GM21825 (cell line): Measurements from ENCODE around the gene TMEM187.

Experiments
- ATAC-seq: cut with Tn5 transposase; IDR thresholded peaks from one replicate; pipeline ENCODE4 v1.9.1; 2021; ENCODE audit warnings: mild to moderate bottlenecking, moderate library complexity; ENCODE audit not compliant: unreplicated experiment

TMEM187 gene

DNA sequence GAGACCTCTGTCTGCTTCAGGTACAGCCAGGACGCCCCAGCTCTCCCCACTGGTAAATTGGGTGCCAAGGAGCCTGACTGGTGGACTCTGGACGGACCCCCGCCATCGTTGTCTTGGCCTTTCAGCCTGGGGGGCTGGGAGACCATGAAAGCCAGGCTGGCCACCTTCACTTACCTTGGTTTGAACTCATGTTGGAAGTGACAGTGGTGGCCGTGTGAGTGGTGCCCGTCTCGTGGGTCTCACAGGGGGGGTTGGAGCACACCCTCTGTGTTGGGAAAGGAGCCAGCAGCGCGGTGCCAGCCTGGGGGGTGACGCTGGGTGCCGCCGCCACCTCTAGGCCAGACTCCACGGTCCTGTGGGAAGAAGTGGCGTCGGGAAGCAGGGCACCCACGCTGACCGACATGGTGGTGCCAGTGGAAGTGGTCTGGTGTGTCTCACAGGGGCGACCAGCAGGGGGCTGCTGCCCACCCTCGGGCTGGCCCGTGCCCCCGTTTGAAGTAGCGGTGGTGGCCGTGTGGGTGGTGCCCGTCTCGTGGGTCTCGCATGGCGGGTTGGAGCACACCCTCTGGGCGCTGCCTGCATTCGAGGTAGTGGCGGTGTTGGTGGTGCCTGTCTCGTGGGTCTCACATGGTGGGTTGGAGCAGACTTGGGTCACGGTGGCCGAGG, 18.5 kb upstream of the TMEM187 start:
- no peak for ATAC-seq

DNA sequence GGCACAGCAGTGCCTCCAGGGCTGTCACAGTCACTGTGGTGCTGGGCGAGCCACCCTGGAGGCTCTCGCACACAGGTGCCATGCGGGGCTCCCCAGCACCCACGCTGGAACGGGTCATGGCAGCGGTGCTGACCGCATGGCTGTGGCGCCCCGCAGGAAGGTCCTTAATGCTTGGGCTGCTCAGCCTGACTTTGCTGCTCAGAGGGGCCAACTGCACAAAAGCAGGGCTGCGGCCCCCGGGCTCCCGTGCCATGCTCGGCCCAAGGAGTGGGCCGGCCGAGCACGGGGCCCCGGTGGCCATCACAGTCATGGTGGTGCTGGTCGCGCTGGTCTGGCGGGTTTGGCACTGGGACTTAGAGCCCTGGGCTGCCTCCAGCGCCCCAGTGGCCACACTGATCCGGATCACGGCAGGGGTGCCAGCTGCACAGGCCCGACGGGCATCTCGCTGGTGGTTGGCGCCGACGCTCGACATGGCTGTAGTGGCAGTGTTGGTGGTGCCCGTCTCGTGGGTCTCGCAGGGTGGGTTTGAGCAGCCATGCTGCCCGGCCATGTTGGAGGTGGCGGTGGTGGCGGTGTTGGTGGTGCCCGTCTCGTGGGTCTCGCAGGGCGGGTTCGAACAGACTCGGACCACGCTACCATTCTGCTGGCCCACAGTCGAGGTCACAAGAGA, 17.9 kb upstream of the TMEM187 start:
- ATAC-seq: no peak

DNA sequence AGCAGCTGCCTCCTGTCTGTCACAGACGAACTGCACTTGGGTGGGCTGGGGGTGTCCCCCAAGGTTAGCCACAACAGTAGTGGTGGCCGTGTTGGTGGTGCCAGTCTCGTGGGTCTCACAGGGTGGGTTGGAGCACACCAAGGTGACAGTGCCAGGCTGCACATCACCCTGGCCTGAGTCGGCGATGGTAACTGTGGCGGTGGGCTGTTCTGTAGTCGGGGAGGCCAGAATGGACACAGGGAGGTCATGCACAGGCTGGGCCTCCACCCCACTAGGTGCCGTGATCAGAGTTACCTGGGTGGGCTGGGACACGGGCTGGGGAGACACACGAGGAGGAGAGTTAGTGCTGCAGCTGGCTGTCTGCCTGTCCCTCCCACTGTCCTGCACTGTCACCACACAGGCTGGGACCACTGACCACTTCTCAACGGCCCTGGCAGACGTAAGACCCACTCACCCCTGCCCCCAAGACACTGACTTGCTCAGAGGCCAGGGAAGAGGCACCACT, 17.3 kb upstream of the TMEM187 start:
- ATAC-seq: no peak

DNA sequence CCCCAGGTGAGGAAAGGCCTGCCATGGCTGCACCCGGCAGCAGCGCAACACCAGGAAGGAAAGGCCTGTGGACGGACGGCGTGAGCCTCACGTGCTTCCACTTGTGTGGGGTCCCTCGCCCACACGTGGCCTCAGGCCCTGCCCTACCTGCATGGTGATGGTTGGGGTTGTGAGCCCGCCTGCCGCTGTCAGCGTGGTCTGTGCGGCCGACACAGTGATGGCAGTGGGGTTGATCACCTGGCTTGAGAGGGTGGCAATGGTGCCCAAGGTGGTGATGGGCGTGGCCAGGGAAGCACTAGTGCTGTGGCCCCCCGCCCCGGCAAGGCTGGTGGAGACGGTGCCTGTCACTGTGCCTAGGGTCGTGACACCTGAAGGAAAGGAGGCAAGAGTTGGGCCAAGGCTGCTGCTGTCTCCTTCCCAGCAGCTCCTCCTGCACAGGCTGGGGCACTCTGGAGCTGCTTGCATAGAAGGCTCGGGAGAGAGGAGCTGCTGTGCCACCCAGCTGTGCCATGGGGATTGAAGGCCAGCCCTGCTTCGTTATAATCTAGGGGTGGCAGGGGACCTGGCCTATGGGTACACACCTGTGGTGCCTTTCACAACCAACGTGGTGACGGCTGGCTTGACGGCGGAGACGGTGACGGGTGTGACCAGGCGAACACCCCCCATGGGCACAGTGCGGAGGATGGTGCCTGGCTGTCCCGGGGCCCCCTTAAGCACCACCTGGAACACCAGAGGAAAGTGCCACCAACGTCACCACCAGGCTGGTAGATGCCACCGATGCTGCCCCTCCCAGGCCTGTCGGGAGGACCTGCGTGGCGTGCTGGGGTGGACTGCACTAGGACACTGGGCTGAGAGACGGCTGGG, 16.3 kb upstream of the TMEM187 start:
- ATAC-seq: no peak

DNA sequence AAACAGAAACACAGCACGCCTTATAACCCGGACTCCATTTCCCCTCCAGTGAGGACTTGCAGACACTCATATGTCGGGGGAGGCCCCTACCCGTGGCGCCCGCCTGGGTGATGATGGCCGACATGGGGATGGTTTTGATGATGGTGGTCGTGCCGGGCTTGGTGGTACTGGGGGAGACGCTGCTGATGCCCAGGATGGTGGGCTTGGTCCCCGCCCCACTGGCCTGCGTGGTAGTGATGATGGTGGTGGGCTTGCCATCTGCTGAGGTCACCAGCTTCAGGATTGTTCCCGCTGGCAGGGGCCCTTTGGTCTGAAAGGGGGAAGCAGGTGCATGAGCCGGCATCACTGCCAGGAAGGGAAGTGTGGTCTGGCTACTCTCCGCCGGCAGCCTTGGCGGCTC, 15.3 kb upstream of the TMEM187 start:
- no peak for ATAC-seq

DNA sequence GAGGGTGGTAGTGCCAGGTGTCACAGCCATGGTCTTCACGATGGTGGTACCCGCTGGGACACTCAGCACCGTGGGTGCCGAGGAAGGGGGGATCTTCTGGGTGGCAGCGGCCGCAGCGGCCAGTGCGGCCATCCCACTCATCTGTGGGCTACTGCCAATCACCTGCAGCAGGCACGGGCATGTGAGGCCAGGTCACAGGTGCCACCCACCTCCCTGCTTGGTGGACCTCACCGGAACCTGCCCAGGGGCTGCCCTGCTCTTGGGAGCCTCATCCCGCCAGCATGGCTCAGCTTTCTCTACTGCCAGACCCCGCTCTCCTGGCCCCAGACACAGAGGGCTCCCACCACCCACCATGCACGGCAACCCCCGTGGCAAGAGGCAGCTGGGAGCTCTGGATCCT, 13.9 kb upstream of the TMEM187 start:
- ATAC-seq: no peak

DNA sequence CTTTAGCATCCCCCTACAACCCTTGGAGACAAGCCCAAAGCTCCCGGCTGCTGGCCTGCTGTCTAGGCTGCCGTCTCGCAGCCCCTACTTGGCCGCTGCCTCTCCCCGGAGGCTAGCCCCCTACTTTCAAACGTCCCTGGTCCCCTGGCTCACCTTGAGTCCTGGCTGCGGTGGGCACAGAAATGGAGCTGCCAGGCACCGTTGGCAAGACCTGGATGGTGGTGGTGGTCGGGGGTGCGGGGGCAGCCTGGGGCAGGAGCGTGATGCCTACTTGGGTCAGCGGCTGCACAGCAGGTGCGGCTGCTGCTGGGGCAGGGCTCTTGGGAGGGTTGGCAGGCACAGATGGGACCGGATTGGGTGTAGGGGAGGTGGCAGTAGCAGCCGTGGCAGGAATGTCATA, 12.9 kb upstream of the TMEM187 start:
- ATAC-seq: no peak

DNA sequence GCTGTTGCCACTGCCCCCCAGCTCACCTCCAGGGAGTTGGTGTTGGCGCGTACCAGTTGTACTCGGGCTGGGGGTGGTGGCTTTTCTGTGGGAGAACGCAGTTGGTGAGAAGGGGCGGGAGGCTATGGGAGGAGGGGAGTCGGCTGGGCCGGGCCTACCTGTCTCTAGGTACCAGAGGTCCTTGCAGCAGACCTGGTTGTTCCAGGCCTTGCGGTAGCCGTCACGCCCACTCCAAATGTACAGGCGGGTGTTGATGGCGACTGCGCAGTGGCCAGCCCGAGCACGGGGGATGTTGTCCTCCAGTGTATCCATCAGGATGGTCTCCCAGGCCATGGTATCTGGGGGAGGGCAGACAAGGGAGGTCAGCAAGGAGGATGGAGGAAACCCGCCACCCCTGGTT, 12.5 kb upstream of the TMEM187 start:
- no peak for ATAC-seq

DNA sequence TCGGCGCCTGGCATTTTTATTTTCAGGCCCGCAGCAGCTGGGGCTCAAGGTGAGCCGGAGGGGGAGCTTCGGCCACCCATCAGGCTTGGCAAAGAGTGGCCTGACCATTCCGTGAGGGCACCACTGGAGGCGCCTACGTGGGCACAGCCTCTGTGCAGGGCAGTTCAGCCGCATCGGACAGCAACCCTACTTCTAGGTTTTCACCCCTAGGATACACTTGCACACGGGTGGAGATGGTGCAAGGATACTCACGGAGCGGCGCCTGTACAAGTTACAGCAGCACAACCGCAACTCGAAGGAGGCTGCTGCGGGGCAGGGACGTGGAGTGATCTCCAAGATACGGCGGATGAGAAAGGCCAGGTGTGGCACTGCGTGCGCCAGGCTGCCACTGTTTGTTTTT, 11.8 kb upstream of the TMEM187 start:
- ATAC-seq: no peak

DNA sequence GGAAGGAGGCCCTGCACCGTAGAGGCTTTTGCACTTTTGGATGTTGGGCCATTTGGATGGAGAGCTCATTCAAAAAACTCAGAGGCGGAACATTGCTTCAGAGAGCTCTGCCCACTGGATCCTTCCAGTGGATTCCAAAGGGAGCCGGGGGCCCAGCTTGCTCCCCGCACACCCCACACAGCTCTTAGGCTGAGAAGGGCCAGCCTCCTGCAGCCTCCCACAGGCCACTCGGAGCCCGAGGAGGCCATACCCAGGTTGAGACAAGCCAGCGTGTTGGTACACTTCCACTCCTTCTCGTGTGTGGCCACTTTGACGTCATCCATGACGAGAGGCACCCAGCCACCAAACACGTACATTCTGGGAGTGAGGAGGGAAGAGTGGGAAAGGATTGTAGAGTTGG, 11.3 kb upstream of the TMEM187 start:
- no peak for ATAC-seq

DNA sequence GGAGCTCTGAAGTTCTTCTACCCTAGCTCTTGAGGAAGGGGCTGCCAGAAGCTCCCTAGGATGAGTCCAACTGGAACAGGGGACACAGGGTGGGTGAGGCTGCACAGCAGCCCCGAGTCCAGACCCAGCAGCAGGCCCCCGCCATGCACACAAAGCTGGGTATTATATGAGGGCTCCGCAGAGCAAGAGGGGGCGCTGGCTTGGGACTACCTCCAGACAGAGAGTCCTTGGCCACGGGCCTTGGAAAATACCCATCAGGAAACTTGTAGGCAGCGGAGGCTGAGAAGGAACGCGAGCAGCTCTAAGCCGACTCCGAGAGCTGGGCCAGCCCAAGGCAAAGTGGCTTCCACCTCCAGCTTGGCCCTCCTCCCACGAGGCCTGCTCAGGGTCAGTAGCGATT, 9.0 kb upstream of the TMEM187 start:
- ATAC-seq: no peak

DNA sequence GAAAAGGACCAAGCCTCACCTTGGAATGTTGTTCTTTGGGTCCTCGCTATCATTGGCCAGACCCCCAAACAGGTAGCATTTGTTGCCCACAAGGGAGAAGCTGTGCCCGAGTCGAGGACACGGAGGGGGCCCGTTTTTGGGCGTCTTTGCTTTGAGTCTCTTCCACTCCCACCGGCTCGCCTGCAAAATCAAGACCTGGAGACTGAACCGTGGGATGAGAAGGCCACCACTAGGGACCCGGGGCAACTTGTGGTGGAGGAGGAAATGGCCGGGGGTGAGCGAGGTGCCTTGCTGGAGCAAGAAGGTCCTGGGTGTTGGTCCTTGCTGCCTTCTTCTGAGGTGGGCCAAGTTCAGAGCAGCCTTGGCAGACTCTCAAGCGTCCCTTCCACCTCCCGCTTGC, 8.4 kb upstream of the TMEM187 start:
- no peak for ATAC-seq

DNA sequence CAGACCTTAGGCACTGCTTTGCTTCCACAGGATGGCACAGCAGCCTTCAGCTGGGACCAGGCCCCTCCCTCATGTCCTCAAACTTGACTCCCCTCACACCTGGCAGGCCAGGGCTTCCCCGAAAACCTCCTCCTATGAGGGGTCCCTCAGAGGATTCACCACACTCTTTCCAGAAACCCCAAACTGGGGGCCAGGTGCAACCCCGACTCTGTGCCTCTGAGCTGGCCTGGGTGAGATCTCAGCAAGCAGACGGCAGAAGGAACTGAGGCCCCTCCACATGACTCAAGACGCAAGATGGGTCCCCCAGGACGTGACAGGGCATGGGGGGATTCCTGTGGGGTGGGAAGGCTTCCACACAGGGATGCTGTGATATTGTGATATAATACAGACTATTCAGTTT, 7.1 kb upstream of the TMEM187 start:
- ATAC-seq: no peak

DNA sequence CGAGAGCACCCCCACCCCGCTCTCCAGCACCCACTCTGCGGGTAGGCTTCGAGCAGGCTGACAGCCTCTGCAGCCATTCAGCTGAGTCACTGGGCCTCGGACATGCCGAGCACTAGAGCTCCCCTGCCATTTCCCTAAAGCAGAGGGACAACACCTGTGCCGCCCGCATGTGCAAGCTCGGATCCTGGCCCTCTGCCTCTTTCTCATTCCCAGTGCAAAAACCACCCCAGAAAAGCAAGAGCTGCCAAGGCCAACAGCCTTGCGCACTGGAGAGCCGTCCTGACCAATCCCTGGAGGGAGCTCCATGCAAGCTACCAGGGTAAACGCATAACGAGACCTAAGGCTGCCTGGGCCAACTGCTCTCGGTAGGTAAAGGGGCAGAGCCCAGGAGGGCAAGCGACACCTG, 6.3 kb upstream of the TMEM187 start:
- ATAC-seq: no peak

DNA sequence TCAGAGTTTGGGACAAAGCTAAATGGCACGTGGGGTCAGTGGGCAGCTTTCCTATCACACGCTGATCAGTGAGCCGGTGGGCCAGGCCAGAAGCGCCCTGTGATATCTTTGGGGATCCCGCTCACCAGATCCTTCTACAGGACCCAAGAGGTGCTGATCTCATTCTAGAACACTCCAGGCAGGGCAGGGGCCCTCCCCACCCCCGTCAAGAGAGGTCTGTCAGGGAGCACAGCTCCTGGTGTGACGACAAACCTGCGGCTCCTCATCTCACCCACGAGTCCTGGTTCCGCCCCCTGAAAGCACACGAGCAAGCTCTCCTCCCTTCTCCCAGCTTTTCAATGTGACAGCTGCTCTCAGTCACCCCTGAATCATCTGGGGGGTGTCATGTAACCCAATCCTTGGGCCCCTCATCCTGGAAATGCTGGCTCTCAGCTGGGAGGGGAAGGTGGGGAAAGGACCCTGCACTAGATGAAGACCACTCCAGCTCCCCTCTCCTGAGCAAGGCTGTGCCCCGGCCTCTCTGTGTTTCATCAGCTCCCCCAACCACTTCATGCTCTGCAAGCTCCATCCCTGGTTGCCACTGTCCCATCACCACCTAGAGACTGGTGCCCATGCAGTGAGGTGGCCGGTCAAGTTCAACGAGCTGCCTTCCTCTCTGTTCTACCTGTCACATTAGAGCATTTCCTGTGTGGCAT, 5.6 kb upstream of the TMEM187 start:
- no peak for ATAC-seq

DNA sequence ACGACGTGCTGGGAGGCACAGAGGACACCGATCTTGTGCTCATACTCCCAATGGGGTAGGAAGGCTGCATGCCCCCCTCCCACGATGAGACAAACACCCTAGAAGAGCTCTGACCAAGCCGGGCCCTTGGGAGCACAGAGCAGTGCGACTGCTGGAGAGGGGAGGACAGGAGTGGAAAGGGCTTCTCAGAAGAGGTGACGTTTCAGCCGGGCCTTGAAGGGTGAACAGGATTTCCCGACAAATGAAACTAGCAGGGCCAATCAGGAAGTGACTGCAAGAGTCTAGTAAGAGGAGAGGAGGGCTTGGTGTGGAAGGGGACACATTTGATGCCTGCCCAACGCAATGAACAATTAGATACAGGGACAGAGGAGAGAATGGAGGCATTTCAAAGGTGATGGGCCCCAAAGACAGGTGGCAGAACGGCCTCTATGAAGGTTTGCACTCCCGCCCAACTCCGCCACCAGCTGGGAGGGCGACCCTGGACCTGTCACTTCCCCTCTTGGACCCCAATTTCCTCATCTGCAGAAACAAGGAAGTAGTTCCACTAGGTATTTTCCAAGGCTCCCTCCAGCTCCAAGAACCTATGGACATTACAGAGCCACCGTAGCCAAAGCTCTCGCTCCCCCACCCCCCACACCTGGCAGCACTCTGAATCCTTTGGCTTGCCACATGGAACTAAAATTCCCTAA, 4.9 kb upstream of the TMEM187 start:
- ATAC-seq: no peak

DNA sequence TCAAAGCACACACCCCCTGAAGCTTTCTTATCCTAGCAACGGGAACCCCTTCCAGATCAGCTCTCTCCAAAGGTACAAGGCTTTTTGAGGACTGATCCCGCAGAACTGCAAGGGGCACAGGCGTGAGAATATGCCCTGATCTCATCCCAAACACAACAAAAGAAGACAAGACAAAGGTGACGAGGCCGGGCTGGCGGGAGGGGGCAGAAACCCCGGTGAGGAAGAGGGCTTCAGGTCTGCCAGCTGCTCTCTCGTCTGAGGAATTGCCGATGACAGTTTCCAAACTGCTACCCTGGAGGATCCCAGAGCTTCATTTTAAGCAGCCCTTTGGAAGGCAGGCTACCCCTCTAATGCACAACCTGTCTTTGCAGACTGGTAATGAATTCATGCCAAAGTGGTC, 4.3 kb upstream of the TMEM187 start:
- no peak for ATAC-seq

DNA sequence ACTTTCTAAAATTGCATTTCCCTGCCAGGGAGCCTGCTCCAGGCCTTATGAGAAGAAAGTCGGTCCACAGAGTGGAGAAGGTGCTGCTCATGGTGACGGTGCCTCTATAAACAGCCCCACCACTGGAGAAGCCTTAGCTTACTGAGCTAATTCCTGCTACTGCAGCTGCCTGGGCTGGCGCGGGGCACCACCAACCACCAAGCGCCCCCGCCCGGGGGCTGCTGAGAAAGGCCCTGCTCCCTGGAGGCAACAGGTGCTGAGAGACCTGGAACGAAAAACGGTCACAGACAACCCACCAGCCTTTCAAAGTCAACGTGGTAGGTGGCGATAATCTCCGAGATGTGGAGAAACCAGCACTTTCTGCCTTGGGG, 3.8 kb upstream of the TMEM187 start:
- no peak for ATAC-seq

DNA sequence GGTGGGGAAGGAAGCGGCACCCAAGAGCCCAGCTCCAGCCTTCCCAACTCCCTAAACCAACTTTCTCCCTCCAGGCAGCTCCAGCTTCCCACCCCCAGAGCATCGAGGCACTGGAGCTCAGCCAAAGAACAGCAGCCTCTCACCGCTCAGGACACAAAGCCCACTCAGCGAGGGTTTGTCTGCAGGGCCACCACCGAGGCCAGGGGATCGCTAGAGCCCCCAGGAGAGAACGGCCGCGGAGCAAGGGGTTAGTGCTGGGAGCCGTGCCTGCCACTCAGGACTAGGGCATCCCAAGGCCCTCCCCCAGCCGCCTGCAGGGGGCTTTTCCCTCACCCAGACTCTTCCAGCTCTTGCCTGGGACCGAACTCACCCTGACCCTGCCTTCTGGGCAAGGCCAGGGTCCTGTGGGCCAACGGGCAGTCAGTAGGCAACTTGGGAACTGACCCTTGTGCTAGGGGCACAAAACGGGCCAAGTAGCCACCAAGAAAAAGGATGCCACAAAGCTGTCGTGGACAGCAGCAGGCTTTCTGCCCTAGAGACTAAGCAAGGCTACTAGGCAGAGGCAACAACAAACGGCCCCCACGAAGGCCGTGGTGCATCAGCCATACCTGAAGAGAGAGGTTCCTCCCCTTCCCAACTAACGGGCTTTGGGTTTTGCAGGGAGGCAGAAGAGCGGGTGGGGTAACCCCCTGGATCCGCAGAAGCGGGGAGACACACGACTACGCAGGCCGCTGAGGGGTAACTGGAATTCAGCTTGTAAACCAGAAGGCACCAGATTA, 3.2 kb upstream of the TMEM187 start:
- ATAC-seq: no peak

DNA sequence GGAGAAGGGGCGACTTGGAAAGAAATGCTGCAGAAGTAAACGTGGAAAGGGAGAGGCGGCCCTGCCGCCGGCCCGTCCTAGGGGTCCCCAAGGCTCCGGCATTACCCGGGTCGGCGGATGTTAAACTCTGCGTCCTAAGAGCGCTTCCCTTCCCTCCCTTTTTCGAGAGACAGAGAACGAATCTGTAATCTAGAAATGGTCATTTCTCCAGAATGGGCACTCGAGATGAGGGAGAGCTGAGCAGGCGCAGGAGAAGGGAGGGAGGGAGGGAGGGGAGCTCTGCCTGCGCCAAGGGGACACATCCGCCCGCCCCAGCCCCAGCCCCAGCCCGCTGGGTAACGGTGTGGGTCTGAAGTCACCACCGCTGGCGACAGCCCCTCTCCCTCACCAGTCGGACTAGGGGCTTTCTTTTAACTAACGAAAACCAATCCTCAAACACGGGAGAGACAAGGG, 2.6 kb upstream of the TMEM187 start:
- no peak for ATAC-seq
